Muscle of back (tissue), 11 donors: ENCODE results near the gene OGFOD1. TPM values are rescaled to one million over a fixed set of nuclear protein-coding genes. Genes with fewer than 3 reads are reported as not detected.

Experiments used
- DNase-seq, 3 donors: peaks; one replicate each; pipeline versions ENCODE4 v3.0.0 to v3.0.0-alpha.2; 2013
- polyA plus RNA-seq, 10 donors: library from polyadenylated mRNA; unstranded; fragments of 120-200 nt; gene quantifications; one replicate each; pipeline ENCODE4 v1.2.1, GENCODE V29; 2013; ENCODE audit not compliant: insufficient read length in 10 of 10

OGFOD1 gene
- polyA plus RNA-seq, 10 donors: 33.7 to 43.7 (median 39.5) TPM

DNA sequence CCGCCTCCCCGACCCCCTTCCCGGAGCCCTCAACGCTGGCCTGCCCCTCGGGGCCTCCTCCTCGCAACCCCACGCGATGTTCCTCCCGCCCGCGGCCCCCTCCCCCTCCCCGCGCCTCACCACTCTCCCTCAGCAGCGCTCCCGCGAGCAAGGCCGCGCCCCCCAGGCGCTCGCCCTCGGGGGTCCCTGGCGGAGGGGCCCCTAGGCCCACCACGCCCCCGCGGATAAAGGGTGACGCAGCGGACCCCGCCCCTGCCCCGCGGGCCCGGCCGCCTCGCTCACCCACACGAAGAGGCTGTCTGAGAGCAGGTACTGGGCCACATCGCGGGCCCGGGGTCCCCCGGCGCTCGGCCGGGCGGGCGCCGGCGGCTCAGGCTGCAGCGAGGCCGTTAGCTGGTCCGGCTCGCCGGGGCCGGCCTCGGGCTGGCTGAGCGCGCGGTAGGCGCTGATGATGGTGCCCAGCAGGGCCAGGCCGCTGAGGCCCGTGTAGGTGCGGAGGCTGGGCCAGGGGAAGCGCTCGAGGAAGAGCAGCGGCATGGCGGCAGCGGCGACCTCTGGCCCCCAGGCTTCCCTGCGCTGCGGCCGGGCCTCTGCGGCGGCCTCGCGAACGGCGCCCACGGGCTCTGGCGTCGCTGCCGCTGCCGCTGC lies 26.4 kb upstream of the OGFOD1 start:
- DNase-seq: peak in 2 of 3 donors; percentile 30 to 70

DNA sequence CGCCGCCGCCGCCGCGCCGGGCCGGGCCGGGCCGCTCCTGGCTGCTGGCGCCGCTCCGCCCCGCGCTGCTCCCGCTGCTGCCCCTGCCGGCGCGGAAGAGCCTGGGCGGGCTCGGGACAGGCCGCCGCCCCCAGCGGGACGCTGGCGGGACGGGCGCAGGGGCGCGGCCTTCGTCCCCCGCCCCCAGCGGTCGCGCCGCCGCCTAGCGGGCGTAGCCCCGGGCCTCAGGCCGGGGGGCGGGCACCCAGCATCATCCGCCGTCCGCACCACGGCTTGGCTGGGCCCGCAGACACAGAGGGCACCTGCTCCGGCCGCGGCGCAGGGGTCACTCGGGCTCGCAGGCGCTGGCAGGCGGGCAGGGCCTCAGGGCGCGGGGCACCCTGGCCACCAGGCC lies 25.9 kb upstream of the OGFOD1 start, which contains the start of gene AMFR:
TSS of gene AMFR (minus strand) at position 107 of the 394 bp plus-strand sequence. CDS start 218 bp downstream, outside the sequence.
- DNase-seq: peak; percentile 79 to 89 (median 85)

DNA sequence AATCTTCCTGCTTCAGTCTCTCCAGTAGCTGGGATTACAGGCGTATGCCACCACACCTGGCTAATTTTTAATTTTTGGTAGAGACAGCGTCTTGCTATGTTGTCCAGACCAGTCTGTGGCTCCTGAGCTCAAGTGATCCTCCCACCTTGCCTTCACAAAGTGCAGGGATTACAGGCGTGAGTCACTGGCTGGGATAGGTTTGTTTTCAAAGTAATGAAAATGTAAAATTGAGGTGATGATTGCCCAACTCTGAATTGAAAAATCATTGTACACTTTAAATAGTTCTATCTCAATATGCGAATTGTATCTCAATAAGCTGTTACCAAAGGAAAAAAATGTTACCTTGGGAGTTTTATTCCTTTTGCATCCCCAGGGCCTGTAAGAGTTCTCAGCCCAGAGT lies 24.8 kb upstream of the OGFOD1 start:
- DNase-seq: no peak

DNA sequence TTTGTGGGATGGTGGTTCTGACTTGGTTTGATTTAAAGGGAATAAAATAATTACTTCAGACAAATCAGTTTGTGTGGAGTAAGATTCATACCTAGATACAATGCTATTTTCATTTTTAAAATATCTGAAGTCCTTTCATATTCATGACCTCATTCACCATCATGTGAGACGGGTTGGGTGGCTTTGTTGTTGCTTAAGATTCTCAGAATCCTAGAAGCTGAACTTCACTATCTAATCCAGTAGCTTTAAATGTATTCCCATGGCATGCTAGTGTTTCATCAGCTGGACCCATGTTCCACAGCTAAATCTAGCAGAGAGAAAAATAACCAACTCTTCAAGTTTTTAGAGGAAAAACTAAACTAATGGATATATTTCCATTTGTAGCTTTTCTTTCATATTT lies 23.3 kb upstream of the OGFOD1 start:
- DNase-seq: no peak

DNA sequence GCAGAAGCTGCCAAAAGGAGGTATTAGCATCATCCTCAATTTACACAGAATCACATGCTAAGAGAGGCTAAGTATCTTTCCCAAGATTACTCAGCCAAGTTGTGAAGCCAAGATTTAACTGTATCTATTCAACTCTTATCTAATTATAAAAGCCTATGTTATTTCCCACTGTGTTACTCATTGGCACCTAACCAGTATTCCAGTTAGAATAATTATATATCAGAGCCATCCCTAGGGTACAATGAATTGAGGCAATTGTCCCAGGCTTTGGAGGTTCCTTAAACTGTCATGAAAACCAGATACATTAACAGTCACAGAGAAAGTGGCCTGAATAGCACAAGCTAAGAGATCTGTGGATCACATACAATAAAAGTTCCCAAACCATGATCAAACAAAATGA lies 15.1 kb upstream of the OGFOD1 start:
- no peak for DNase-seq

DNA sequence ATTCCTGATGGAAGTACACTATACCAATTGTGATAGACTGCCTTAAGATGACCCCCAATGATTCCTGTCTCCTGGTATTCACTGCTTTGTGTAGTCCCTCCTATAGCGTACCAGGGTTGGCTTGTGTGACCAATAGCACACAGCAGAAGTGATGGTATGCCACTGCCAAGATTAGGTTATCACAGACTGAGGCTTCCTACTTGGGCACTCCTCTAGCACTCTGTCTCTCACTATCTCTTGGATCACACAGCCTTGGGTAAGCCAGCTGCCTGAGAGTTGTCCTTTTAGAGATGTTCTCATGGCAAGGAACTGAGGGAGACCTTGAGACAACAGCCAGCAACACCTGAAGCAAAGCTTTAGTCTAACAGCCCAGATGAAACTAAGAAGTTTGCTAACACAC lies 13.3 kb upstream of the OGFOD1 start:
- DNase-seq: no peak

DNA sequence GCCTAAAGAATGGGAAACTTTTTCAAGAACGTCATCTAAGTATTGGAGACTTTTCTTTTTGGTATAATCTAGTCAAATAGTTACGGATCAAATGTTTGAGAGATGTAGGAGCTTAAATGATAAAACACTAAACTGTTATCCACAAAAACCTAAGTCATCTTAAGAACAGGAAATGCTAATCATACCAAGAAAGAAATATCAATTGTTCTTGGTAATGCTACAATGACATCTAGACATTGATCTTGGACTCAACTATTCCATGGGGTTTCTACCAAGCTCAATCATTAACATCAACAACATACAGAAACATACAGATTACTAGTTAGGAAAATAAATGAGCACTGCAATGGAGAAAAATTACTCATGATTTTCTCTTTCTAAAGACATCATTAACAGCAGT lies 4.1 kb upstream of the OGFOD1 start:
- DNase-seq: no peak

DNA sequence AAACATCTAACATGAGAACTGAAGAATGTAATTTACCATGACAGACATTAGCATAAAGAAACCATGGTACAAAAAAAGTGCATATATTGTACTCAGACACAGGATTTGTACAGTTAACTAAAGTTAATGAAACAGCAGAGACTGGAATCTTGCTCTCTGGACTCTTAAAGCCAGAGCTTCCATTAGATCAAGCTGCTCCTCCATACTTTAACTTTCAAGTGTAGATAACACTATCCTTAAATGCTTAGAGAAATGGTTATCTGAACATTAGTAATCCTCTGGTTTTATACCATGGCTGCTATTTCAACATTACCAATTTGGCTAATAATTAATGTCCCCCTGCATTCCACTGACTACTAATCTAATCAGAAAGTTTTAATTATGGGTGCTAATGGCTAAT lies 3.3 kb upstream of the OGFOD1 start:
- DNase-seq: no peak

DNA sequence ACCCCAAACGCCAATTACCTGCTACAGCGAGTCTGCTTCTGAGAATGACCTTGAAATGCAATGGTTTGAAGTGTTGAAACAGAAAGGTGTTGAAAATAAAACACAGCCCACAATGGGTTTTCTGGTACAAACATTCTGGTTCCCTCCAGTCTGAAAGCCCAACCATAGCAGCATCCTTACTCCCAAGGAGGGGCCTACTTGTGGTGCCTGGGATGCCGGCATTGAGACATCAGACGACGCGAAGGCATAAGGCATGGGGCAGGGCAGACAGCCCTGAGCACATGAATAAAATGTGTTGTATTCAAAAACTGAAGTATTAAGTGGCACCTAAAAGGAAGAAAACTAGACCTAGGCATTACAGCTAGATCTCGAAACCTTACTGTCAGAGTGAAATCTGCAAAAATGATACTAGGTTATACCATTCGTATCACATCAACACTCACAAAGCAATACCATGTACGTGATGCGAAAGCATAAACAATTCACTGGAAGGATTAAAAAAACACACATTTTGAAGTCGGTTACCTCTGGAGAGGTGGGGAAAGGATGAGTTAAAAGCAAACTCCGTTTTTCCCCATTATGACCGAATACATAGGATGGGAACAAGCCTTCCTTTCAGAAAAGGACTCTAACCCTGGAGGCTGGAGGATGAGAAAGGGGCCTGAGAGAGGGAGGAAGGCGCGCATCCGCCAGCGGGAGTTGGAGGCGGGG lies 924 bp upstream of the OGFOD1 start:
- DNase-seq: peak in 1 of 3 donors; percentile 2

DNA sequence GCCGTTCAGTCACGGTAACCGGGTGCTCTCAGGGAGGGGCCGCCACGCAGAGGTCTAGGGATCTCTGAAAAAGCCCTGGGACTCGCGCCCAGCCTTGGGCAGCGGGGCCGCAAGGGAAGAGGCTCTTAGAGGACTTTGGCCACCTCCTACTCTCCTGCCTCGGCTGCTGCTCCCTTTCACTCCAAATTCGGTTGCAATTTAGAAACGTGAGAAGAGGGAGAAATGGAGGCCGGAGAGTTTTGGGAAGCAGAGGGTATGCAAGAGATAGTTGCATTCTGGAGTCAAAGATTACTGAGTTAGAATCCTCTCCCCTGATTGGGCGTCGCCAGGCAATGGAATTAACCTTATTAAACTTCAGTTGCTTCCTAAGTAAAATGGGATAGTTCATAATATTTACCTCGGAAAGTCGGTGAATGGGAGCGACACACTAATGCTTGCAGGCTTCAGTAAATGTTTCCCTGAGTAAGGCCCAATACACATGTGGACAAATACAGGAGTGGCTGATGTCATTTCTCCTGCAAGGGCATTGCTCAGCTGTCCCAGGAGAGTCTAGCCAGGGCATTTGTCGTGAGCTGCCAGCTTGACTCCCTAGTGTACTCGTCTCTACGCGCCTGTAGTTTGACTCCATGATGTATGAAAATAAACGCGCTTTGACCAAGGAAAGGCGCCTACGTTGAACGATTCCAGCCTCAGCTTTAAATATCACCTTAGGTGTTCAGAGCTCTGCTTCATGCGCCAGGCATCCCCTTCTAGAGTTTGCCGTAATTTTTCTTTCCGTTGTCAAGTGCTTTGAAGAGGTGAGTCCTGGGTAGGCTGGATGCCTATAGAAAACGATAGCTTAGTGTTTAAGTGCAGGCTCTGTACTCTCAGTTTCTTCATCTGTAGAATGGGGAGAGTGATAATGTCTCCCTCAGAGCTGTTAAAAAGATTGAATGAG lies 667 bp downstream of the OGFOD1 start:
- peak; percentile 19 to 52 (median 21) for DNase-seq

DNA sequence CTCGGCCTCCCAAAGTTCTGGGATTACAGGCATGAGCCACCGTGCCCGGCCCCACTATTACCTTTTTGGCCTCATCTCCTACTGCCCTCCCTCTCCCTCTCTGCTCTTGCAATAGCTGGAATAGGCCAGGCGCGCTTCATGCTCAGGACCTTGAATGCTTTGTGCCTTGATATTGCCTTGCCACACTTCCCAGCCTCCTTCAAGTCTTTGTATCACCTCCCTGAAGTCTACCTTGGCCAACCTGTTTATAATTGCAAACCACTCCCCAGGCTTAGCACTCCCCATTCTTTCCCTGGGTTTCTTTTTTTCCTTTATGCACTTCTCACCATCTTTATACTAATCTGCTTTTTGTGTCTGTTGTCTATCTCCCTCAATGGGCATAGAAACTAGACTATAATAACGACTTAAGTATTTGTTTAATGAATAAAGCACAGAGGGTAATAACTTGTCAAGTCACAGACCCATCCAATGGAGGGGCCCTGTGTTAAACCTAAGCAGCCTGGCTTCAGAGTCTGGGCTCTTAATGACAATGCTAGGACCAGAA lies 6.6 kb downstream of the OGFOD1 start:
- no peak for DNase-seq

DNA sequence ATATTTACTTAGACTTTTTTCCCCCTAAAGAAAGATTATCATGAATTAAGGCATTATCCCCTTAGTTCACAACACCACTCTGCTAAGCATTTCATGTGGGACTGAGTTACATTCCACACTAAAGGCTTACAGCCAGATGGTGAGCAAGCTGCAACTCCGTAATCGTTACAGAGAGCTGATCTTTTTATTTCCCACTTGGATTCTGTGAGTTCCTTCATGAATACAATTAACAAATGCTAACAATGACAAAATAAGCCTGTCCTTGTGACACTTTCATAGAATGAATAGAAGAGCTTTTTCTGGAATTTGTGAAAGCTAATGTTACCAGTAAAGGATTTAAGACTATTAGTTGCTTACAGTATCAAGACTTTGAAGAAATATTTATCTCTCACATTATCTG lies 8.7 kb downstream of the OGFOD1 start:
- no peak for DNase-seq

DNA sequence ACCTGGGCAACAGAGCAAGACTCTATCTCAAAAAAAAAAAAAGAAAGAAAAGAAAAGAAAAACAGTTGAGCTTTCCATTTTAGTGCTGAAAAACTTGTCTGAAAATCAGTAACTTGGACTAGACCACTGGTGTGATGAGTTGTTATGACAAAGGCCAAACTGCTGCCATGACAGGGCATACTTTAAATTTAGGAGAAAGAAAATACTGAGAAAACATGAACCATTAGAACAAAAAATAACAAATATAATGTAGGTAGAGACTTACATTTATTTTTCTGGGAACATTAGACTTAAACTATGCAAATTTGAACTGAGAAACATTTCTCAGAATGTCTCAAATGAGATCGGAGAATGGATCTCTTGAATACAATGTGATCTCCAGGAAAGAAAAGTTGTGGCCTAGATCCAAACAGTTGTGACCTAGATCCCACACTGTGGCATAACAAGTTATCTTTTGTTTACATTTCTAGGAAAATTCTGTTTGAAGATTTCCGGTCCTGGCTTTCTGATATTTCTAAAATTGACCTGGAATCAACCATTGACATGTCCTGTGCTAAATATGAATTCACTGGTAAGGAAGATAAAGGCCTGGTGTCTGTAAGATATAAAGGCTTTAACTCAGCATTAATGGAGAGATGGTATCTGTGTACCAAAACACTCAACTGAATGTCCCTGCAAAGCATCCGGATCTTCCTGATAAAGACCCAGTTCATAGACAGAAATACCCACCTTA lies 10.9 kb downstream of the OGFOD1 start:
- no peak for DNase-seq

DNA sequence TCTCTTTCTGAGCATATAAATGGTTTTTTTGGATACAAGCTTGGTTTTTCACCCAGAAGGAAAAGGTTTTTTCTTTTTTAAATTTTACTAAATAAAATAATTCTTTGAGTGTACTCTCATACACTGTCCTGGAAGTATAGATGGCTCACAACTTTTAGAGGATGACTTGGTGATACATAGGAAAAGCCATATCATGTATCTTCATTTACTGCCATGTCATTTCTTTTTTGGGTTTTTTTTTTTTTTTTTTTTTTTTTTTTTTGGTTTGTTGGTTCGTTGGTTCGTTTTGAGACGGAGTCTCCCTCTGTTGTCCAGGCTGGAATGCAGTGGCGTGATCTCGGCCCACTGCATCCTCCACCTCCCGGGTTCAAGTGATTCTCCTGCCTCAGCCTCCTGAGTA lies 11.8 kb downstream of the OGFOD1 start:
- no peak for DNase-seq

DNA sequence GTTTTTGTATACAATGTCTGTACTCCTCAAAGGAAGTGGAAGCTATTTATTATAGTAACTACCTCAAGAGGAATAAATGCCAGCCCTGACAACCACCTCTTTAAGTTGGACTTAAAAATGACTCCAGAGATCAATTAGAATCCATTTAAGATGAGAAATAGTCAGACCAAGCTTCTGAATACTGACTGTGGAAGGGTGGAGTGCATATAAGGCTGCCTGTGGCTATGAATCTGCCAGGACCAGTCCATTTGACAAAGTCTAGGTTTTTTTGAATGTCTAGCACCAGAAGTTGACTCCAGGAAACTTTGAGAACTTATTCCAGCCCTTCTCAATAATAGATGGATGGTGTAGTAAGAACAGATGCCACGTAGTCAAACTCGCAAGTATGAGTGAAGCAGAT lies 15.0 kb downstream of the OGFOD1 start:
- no peak for DNase-seq

DNA sequence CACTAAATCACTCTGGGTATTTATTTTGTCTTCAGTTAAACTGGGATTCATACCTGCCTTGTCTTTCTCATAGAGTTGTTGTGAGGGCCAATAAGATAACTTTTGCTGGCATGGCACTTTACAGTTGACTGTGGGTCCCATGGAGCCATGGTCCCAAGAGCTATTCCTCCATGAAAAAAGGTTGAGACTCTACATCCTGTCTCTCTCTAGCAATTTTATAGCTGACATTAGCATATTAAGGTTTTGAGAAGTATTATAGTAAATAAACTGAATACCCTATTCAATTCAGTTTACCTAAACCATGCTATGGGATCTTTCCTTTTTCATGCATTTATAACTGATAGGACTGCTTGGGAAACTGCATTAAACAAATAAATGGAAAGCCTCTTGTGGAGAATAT lies 17.4 kb downstream of the OGFOD1 start:
- DNase-seq: no peak

DNA sequence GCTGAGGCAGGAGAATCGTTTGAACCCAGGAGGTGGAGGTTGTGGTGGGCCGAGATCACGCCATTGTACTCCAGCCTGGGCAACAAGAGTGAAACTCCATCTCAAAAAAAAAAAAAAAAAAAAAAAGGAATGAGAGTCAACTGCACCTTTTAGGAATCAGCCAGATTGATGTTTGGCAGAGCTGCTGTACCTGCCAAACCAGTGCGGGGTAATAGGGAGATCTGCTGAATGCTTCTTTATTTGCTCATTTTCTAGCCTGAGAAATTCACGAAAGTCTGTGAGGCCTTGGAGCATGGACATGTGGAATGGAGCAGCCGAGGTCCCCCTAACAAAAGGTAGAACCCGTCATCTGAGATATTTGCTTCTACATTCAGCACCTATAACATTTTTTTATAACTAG lies 18.4 kb downstream of the OGFOD1 start:
- DNase-seq: no peak

DNA sequence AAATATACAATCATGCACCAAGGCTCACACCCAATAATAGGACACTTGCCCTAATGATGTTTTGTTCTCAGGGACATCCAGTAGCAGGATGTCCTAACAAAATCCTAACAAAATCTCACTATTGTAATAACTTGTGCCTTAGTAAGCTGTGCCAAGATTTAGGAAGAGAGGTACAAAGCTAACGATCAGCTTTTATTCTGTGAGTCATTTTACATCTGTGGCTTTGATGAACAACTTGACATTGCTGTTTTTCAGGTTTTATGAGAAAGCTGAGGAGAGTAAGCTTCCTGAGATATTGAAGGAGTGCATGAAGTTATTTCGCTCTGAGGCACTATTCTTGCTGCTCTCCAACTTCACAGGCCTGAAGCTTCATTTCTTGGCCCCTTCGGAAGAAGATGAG lies 18.9 kb downstream of the OGFOD1 start:
- no peak for DNase-seq

DNA sequence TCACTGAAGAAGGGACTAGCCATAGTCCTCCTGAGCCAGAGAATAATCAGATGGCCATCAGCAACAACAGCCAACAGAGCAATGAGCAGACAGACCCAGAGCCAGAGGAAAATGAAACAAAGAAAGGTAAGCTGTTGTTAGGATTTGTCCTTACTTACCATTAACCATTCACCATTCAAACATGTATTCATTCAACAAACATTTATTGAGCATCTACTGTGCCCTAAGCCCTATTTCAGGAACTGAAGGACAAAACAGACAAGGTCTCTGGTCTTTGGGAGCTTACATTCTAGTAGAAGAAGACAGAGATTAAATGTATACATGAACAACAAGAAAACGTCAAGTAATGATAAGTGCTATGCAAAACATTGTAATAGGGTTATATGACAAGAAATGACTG lies 19.3 kb downstream of the OGFOD1 start:
- DNase-seq: no peak

DNA sequence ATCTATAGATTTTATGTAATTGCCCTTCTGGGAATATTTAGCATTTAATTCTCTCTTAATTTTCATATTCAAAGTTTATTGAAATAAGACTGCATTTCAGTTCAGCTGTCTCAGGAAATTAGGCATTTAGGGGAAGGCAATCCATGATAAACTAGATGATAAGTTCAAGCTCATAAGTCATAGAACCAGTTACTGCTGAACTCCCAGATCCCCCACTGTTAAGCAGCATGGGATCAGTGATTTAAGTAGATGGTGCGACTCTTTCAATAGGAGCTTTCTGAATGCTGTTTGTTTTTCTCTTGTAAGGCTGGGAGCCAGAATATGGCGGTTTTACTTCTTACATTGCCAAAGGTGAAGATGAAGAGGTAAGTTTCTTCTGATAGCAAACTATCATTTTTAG lies 23.8 kb downstream of the OGFOD1 start:
- DNase-seq: no peak

DNA sequence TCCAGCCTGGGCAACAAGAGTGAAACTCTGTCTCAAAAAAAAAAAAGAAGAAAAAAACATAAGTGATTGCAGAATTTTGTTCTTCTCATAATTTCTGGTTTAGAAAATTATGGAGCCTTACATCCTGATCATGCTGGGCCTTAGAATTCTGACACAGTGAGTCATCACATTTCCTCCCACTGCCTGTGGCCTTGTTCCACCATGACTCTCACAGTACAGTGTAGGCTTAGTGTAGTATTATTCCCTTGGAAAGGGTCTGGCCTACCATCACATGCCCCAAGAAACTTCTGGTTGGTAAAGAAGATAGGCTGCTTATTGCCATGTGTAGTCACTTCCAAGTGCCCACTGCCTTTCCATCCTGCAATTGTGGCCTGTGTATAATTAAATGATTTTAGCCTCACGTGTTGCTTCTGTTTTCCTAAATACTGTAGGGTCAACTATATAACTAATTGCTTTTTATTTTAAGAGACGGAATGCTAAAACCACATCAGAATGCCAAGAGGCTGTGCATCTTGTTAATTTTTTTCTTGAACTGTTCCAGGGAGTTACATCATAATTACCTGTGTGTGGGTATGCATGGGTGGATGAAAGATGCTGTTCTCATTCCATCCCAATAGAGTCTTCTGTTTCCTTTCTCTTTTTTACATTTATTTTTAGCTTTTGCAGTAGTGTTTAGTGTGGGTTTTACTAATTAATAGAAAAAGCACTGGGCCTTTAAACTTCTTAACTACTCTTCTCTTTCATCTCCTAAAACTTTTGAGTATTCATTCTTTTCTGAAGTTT lies 25.9 kb downstream of the OGFOD1 start:
- peak in 1 of 3 donors; percentile 73 for DNase-seq
